Mucosa of descending colon (tissue), 3 donors: ENCODE results near the gene GAK. TPM values are rescaled to one million over a fixed set of nuclear protein-coding genes. Genes with fewer than 3 reads are reported as not detected.

Experiments
- ATAC-seq: fragments of 200-7000 bp; cut with Tn5 transposase; one replicate; pipeline ENCODE4 v1.9.1; 2020; ENCODE audit warnings: mild to moderate bottlenecking, moderate library complexity
- DNase-seq, 3 donors: peaks; one replicate each; pipeline ENCODE4 v3.0.0-alpha.2; 2020
- H3K36me3 ChIP-seq: fragments of 200-600 bp; one replicate; pipeline ENCODE4 v1.8.0; 2021; ENCODE audit warnings: low read depth, mild to moderate bottlenecking
- H3K4me1 ChIP-seq: fragments of 200-600 bp; one replicate; pipeline ENCODE4 v1.8.0; 2021; ENCODE audit warnings: low read depth, mild to moderate bottlenecking
- H3K4me3 ChIP-seq: fragments of 200-600 bp; one replicate; pipeline ENCODE4 v1.8.0; 2021; ENCODE audit warnings: mild to moderate bottlenecking
- H3K9me3 ChIP-seq: fragments of 200-600 bp; one replicate; pipeline ENCODE4 v1.8.0; 2021; ENCODE audit warnings: mild to moderate bottlenecking
- intact Hi-C, 2 donors: fragments of 100-400 bp; cut with DNase I in 1 of 2; cut with micrococcal nuclease in 1 of 2; formaldehyde crosslinking; loops; one replicate each; pipeline versions ENCODE4 v1.11.0 to v1.11.1; 2022; cut with DNase I, micrococcal nuclease
- total RNA-seq, 3 donors: library from RNA; stranded (reverse); fragmentation: NEBNext Ultra II Directional in 2 of 3; extraction: Animal tissue kit (Norgen Biotek cat#: 25700) in 2 of 3; gene quantifications; one replicate each; pipeline versions ENCODE4 v1.2.1 to v1.2.4, GENCODE V29; 2021 to 2023
- TF ChIP-seq, protein P1 (sequence below): fragments of 200-600 bp; IDR thresholded peaks from one replicate; pipeline ENCODE4 v1.8.0; 2022; ENCODE audit warnings: antibody characterized with exemption, mild to moderate bottlenecking
- donor health status: DM: no; HTN: no; CAD: no; lungs with moderate emphysema.
- donor health status: DM: no; HTN: no; CAD: no.
- donor health status: DM: no; HTN: yes; CAD: no.

Gene GAK
- total RNA-seq, 3 donors from 2014 or later = 155 to 259 (median 244) TPM

DNA sequence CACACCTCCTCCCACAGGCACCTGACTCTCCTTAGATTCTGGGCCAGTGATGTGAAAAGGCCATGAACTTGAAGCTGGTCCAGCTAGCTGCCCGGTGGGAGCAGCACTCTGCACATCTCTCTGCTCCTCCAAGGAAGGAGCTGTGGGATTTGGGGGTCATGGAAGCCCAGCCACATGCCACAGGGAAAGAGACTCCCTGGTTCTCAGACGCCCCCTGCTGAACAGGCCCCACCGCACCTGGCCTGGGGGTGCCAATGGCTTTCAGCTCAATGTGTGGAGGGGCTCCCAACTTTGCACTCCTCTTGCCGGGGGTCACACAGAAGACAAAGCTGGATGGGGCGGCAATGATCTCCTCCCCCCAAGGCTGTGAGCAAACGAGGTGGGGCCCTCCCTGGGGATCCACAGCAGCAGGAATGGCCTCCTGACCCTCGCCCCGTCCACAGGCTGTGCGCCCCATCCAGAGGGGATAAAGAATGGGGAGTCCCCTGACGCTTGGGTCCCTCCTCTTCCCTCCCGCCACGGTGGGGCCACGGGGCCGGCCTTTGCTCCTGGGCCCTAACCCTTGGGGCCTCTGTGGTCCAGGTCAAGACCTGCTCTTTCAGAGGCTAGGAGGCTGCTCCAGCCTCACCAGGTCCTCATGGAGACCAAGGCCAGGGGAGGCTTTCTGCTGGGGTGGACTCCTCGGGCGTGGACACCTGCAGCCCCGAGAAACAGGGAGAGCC, 51.3 kb downstream of the GAK start:
- Histone ChIP-seq H3K4me1 (no peaks in the 10 kb centered on the region), H3K36me3 (peaks cover 7% of the 10 kb centered on the region), H3K9me3 (no peaks in the 10 kb centered on the region), H3K4me3 (no peak overlapping the region)
- intact Hi-C loops = no loop called here
- TF ChIP-seq, protein P1, sequence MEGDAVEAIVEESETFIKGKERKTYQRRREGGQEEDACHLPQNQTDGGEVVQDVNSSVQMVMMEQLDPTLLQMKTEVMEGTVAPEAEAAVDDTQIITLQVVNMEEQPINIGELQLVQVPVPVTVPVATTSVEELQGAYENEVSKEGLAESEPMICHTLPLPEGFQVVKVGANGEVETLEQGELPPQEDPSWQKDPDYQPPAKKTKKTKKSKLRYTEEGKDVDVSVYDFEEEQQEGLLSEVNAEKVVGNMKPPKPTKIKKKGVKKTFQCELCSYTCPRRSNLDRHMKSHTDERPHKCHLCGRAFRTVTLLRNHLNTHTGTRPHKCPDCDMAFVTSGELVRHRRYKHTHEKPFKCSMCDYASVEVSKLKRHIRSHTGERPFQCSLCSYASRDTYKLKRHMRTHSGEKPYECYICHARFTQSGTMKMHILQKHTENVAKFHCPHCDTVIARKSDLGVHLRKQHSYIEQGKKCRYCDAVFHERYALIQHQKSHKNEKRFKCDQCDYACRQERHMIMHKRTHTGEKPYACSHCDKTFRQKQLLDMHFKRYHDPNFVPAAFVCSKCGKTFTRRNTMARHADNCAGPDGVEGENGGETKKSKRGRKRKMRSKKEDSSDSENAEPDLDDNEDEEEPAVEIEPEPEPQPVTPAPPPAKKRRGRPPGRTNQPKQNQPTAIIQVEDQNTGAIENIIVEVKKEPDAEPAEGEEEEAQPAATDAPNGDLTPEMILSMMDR = no peak
- DNase-seq (no peak), ATAC-seq (no peak)

DNA sequence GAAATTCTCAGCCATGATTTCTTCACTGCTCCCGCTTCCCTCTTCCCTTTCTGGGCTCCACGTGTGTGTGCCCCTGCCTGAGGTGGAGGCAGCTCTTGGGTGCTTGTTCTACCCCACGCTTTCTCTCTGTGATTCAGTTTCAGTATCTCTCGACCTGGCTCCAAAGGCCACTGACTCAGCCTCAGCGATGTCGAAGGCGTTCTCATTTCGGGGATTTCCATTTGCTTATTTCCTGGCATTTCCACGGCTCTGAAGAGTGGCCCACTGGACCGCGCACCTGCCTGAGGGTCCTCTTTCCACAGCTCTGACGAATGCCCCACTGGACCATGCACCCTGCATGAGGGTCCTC, 52.4 kb downstream of the GAK start:
- no peak overlapping the region for H3K4me3 ChIP-seq
- no peaks in the 10 kb centered on the region for H3K4me1 ChIP-seq
- DNase-seq = no peak
- H3K36me3 ChIP-seq = peaks cover 7% of the 10 kb centered on the region
- ATAC-seq = peak; percentile 23
- no peaks in the 10 kb centered on the region for H3K9me3 ChIP-seq
- TF ChIP-seq, protein P1 = no peak
- intact Hi-C loops = no loop called here

DNA sequence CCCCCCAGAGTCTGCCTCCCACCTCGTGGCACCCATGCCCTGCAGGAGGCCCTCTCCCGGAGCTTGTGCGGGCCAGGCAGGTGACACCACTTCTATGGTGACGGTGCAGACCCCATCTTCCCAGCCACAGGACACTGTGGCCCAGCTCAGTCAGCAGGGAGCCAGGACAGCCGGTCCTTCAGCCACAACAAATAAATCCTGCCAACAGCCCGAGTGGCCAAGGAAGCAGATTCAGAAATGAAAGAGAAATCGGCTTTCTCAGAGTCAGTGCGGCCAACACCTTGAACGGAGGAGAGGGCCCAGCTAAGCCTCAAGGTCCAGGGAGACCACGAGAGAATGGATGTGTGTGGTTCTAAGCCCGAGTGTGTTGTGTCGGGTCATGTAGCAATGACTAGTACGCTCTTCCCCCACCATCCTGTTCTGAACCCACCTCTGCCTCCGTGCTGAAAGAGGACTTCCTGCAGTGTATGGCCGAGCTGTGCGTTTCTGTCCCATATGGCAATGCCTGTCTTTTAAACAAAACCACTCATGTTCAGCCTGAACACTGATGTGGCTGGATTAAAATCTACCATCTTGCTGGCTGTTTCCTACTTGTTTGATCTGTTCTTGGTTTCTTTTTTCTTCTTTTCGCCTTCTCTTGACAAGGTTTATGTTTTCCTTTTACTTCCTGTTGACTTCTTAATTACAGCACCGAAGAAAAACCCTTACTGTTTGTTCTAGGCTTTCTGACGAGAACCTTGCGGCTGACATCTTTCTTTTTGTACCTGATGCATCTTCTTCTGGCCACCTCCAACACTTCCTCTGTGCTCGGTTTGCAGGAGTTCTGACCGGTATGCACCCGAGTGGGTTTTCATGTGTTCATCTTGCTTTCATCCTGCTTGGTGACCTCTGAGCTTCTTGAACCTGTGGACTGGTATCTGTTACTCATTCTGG, 53.1 kb downstream of the GAK start:
- peaks cover 7% of the 10 kb centered on the region for H3K36me3 ChIP-seq
- intact Hi-C loops = no loop called here
- ATAC-seq = peak; percentile 50
- TF ChIP-seq, protein P1 = no peak
- DNase-seq = no peak
- no peaks in the 10 kb centered on the region for H3K4me1 ChIP-seq
- no peaks in the 10 kb centered on the region for H3K9me3 ChIP-seq
- H3K4me3 ChIP-seq = no peak overlapping the region

DNA sequence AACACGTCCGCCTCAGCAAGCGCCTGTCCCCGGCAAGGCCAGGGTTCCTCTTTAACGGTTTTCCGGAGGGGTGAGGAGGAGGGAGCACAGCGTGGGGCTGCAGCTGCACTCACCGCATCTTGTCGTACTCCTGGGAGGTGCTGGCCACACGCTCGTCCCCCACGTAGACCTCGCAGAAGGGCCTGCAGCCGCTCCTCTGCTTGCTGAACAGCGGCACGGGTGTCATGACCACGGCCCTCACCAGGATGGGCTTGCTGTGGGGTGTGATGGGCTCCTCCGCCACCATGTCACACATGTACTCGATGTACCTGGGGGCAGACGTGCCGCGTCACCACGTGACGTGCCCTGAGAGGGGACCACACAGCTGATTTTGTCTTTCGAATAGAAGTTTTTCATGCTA, 54.6 kb downstream of the GAK start:
- intact Hi-C loops = no loop called here
- no peaks in the 10 kb centered on the region for H3K4me1 ChIP-seq
- peaks cover 7% of the 10 kb centered on the region for H3K36me3 ChIP-seq

DNA sequence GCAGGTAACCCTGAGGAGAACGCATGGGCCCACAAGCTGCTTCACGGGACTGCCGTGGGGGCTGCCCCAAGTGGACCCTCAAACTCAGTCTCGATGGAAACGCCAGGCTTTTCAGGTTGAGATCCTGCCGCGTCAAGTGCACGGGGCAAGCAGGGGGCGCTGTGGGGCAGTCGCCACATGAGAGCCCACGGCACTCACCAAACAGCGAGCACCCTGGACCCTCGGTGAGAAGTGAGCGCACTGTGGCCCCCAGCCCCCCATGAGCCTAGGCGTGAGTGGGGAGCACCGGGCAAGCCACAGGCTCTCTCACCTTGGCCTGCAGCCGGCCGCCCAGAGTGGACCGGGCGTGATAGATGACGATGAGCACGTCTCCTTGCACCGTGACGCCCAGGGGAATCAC, 55.3 kb downstream of the GAK start:
- TF ChIP-seq, protein P1 = no peak
- peaks cover 7% of the 10 kb centered on the region for H3K36me3 ChIP-seq

More for the DNA sequence above, 54.6 kb downstream of the GAK start:
- no peak for DNase-seq
- H3K9me3 ChIP-seq = no peaks in the 10 kb centered on the region
- TF ChIP-seq, protein P1 = no peak
- ATAC-seq = no peak
- no peak overlapping the region for H3K4me3 ChIP-seq

More for the DNA sequence above, 55.3 kb downstream of the GAK start:
- DNase-seq = no peak
- intact Hi-C loops = no loop called here
- H3K4me1 ChIP-seq = no peaks in the 10 kb centered on the region
- H3K9me3 ChIP-seq = no peaks in the 10 kb centered on the region
- H3K4me3 ChIP-seq = no peak overlapping the region
- ATAC-seq = no peak
